CD4-positive, CD25-positive, alpha-beta regulatory T cell (primary cell): ENCODE data around the gene PHC3. TPM values are rescaled to one million over a fixed set of nuclear protein-coding genes. Genes with fewer than 3 reads are reported as not detected.

ENCODE experiments used
- ATAC-seq, 2 donors: fragments of 150-1000 bp; cut with Tn5 transposase; one replicate each; pipeline ENCODE4 v1.10.0; 2021; ENCODE audit warnings: low read depth in 2 of 2, moderate number of reproducible peaks in 2 of 2, moderate library complexity in 1 of 2
- DNase-seq, 3 donors: peaks; one replicate each; pipeline versions ENCODE4 v3.0.0 to v3.0.0-alpha.2; 2012 to 2022; ENCODE audit warnings: mixed read lengths in 1 of 3
- H3K27ac ChIP-seq: one replicate; pipeline ENCODE4 v1.7.0; 2013; ENCODE audit warnings: mild to moderate bottlenecking, low read length; ENCODE audit not compliant: insufficient read depth, poor library complexity, severe bottlenecking
- H3K27me3 ChIP-seq: one replicate; pipeline ENCODE4 v1.7.0; 2013; ENCODE audit warnings: low read length; ENCODE audit not compliant: control insufficient read depth, insufficient read depth
- H3K36me3 ChIP-seq: one replicate; pipeline ENCODE4 v1.7.0; 2013; ENCODE audit warnings: mild to moderate bottlenecking, low read length, moderate library complexity; ENCODE audit not compliant: control insufficient read depth, insufficient read depth
- H3K4me1 ChIP-seq: 2 replicates; pipeline ENCODE4 v1.7.0; 2013; ENCODE audit warnings: mild to moderate bottlenecking, low read length; ENCODE audit not compliant: insufficient read depth, control insufficient read depth, poor library complexity, severe bottlenecking
- H3K4me3 ChIP-seq: one replicate; pipeline ENCODE4 v1.7.0; 2013; ENCODE audit warnings: low read depth, mild to moderate bottlenecking, low read length, moderate library complexity
- H3K9me3 ChIP-seq, 2 experiments: 1 replicate in 1 of 2; 2 replicates in 1 of 2; pipeline ENCODE4 v1.7.0; 2013; ENCODE audit warnings: low read length in 2 of 2, mild to moderate bottlenecking in 1 of 2, moderate library complexity in 1 of 2; ENCODE audit not compliant: control insufficient read depth in 2 of 2
- H3K27ac Mint-ChIP-seq, 3 donors: one replicate each; pipeline ENCODE4 v1.8.0; 2020 to 2022; ENCODE audit warnings: mild to moderate bottlenecking in 3 of 3, mixed read lengths in 3 of 3, moderate library complexity in 2 of 3
- H3K27me3 Mint-ChIP-seq: one replicate; pipeline ENCODE4 v1.8.0; 2022; ENCODE audit warnings: mild to moderate bottlenecking, mixed read lengths
- H3K36me3 Mint-ChIP-seq: one replicate; pipeline ENCODE4 v1.8.0; 2020; ENCODE audit warnings: mixed read lengths
- H3K4me1 Mint-ChIP-seq, 4 donors: one replicate each; pipeline ENCODE4 v1.8.0; 2020 to 2022; ENCODE audit warnings: mixed read lengths in 4 of 4, mild to moderate bottlenecking in 1 of 4
- H3K4me3 Mint-ChIP-seq, 4 donors: one replicate each; pipeline ENCODE4 v1.8.0; 2020 to 2022; ENCODE audit warnings: mild to moderate bottlenecking in 4 of 4, mixed read lengths in 4 of 4, moderate library complexity in 3 of 4
- H3K9me3 Mint-ChIP-seq, 7 donors: one replicate each; pipeline ENCODE4 v1.8.0; 2020 to 2022; ENCODE audit warnings: mixed read lengths in 7 of 7, mild to moderate bottlenecking in 3 of 7, moderate library complexity in 2 of 7
- polyA plus RNA-seq, 4 donors: library from polyadenylated mRNA; unstranded; fragments of 300-500 nt; fragmentation: Illumina TruSeq; gene quantifications; one replicate each; pipeline ENCODE4 v1.2.3, GENCODE V29; 2021
- total RNA-seq: library from RNA; stranded (reverse); gene quantifications from one replicate; pipeline ENCODE4 v1.2.3, GENCODE V29; 2022

The PHC3 gene
- total and polyA plus RNA-seq, 5 donors from 2014 or later, result 38.5 to 177 (median 42.7) TPM

DNA sequence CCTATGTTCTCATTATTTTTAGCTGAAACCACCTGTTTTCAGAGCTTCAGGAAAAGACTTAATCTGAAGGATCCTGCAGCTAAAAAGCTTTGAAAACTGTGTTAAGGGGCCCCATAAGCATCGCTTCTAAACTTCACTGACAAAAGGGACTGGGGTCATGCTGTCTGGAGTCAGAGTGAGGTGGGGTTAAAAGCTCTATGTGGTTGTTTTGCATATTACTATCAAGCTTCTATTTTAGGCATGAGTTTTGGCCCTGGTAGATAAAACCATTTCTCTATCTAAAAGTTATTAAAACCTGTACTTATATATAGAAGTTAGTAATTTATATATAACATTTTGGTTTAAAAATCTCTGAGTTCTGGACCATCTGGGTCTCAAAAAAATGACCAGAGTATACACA, 98.2 kb downstream of the PHC3 start:
- Histone ChIP-seq H3K4me3 (no peak overlapping the region), H3K36me3 (peaks cover 43% of the 10 kb centered on the region), H3K27ac (no peak overlapping the region), H3K27me3 (no peaks in the 10 kb centered on the region), H3K9me3 (no peaks in the 10 kb centered on the region), H3K4me1 (no peaks in the 10 kb centered on the region)
- Mint-ChIP-seq H3K36me3 (peaks cover 24% of the 10 kb centered on the region), H3K9me3 (peaks cover 0 to 2% (median 0%) of the 10 kb centered on the region in 7 donors), H3K4me3 (no peak overlapping the region), H3K27ac (peak overlapping the region in 1 of 3 donors; percentile 34), H3K27me3 (no peaks in the 10 kb centered on the region), H3K4me1 (peaks cover 0 to 10% (median 1%) of the 10 kb centered on the region in 4 donors)
- DNase-seq (no peak), ATAC-seq (no peak)

DNA sequence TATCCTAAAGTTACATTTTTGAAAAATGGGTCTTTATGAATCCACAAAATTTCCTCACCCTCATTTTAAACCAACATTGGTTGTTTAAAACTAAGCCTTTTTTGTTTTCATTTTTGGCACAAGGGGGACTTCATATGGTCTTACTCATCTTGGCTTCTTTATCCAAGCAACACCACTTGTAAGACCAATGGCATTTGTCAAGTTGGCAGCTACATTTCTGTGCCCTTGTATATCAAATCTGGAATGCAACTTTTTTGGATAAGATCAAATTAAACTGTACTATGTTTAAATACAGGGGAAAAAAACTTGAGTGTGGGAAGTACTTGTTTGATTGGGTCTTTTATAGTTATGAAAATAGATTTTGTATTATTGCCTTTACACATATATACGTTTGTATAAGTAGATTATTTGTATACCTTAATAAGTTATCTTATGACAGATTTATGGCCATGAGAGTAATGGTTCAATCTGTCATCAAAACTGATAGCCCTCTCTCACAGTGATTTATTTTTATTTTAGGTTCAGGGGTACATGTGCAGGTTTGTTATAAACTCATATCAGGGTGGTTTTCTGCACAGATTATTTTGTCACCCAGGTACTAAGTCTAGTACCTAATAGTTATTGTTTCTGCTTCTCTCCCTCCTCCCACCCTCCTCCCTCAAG, 100.3 kb downstream of the PHC3 start:
- Mint-ChIP-seq H3K27me3 (no peaks in the 10 kb centered on the region), H3K9me3 (peaks cover 0 to 2% (median 0%) of the 10 kb centered on the region in 7 donors), H3K27ac (no peak overlapping the region), H3K36me3 (peaks cover 21% of the 10 kb centered on the region), H3K4me1 (peaks cover 0 to 10% (median 1%) of the 10 kb centered on the region in 4 donors), H3K4me3 (no peak overlapping the region)
- no peaks in the 10 kb centered on the region for H3K27me3 ChIP-seq
- no peaks in the 10 kb centered on the region for H3K4me1 ChIP-seq
- no peak for ATAC-seq
- no peaks in the 10 kb centered on the region for H3K9me3 ChIP-seq
- H3K27ac ChIP-seq, result no peak overlapping the region
- H3K4me3 ChIP-seq, result no peak overlapping the region
- H3K36me3 ChIP-seq, result peaks cover 23% of the 10 kb centered on the region
- no peak for DNase-seq

DNA sequence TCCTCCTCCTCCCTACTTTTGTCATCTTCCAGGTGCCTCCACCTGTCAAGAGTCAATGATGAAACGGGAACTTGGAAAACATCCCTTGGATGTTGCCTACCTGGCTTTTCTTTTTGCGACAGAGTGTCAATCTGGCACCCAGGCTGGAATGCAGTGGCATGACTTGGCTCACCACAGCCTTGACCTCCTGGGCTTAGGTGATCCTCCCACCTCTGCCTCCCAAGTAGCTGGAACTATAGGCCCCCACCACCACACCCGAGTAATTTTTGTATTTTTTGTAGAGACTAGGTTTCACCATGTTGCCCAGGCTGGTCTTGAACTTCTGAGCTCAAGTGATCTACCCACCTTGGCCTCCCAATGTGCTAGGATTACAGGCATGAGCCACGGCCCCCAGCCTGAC, 100.9 kb downstream of the PHC3 start:
- Histone ChIP-seq H3K4me3 (no peak overlapping the region), H3K4me1 (no peaks in the 10 kb centered on the region), H3K27me3 (no peaks in the 10 kb centered on the region), H3K27ac (no peak overlapping the region), H3K9me3 (no peaks in the 10 kb centered on the region), H3K36me3 (peaks cover 17% of the 10 kb centered on the region)
- ATAC-seq (no peak), DNase-seq (no peak)
- H3K36me3 Mint-ChIP-seq, result peaks cover 24% of the 10 kb centered on the region
- no peak overlapping the region for H3K27ac Mint-ChIP-seq
- no peaks in the 10 kb centered on the region for H3K27me3 Mint-ChIP-seq
- peaks cover 0 to 10% (median 1%) of the 10 kb centered on the region in 4 donors for H3K4me1 Mint-ChIP-seq
- H3K9me3 Mint-ChIP-seq, result peaks cover 0 to 2% (median 0%) of the 10 kb centered on the region in 7 donors
- no peak overlapping the region for H3K4me3 Mint-ChIP-seq

DNA sequence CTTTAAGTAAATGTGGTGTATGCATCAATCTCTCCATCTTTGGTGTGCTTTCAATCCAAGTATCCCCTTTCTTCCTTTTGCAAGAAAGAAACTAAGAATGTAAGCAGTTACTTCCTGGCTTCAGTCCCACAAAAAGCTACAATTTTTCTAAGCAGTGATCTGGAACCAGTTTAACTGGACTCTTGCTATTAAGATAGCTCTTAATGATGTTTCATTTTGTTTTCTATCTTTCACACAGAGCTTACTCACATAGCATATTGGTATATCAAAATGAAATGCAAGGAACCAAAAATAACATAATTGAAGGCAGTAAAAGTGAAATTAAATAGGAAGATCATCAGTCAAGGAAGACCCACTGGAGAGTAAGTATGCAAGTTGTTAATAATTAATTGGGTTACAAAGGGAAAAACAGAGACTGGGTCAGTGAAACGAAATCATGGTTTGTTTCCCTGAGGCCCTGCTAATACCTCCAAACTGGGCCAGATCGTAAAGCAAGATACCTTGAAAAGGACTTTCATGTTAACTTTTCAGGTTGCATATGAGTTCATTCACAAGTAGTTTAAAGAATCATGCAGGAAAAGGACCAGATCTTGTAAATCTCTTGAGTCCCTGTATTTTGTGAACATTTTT, 101.9 kb downstream of the PHC3 start:
- peaks cover 9% of the 10 kb centered on the region for H3K36me3 ChIP-seq
- peaks cover 0 to 10% (median 1%) of the 10 kb centered on the region in 4 donors for H3K4me1 Mint-ChIP-seq
- H3K27me3 Mint-ChIP-seq, result no peaks in the 10 kb centered on the region
- H3K4me3 ChIP-seq, result no peak overlapping the region
- H3K36me3 Mint-ChIP-seq, result peaks cover 25% of the 10 kb centered on the region
- H3K9me3 Mint-ChIP-seq, result peaks cover 0 to 2% (median 0%) of the 10 kb centered on the region in 7 donors
- no peaks in the 10 kb centered on the region for H3K4me1 ChIP-seq
- H3K9me3 ChIP-seq, result no peaks in the 10 kb centered on the region
- no peak overlapping the region for H3K4me3 Mint-ChIP-seq
- no peaks in the 10 kb centered on the region for H3K27me3 ChIP-seq
- H3K27ac Mint-ChIP-seq, result peak overlapping the region in 2 of 3 donors; percentile 3 to 8
- DNase-seq, result no peak
- H3K27ac ChIP-seq, result no peak overlapping the region
- no peak for ATAC-seq

DNA sequence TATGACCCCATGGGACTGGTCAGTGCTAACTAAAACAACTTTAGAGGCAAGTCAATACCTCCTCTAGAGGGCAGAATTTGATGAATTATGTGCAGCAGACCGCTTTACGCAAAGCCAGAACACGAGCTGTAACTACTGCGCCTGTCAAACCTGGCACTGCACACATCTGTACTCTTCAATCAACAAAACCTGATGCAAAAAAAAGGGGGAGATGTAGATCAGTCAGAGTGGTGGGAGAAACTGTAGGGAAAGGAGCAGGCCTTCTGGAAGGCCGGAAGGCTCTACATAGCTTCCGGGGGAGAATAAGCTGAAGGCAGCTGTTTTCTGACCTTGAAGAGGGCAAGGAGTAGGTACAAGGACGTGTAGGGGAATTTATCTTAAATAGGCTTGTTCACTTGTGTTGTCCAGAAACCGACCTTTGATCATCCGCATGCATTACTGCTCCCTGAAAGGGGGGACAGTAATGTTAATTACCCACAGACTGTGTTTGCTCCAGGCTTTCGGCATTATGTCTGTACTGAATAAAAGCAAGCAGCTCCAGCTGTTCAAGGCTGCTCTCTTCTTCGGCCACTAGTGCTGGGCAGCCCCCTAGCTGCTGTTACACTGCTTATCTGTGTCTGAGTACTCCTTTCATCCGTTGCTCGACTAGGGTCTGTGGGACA, 102.8 kb downstream of the PHC3 start:
- Mint-ChIP-seq H3K27ac (peak overlapping the region in 1 of 3 donors; percentile 73), H3K36me3 (peaks cover 25% of the 10 kb centered on the region), H3K9me3 (peaks cover 0 to 2% (median 0%) of the 10 kb centered on the region in 7 donors), H3K4me1 (peaks cover 0 to 10% (median 1%) of the 10 kb centered on the region in 4 donors), H3K4me3 (no peak overlapping the region), H3K27me3 (no peaks in the 10 kb centered on the region)
- ATAC-seq (no peak), DNase-seq (peak in 1 of 3 donors; percentile 8)
- Histone ChIP-seq H3K4me3 (no peak overlapping the region), H3K27me3 (no peaks in the 10 kb centered on the region), H3K36me3 (no peaks in the 10 kb centered on the region), H3K9me3 (no peaks in the 10 kb centered on the region), H3K27ac (no peak overlapping the region), H3K4me1 (no peaks in the 10 kb centered on the region)

DNA sequence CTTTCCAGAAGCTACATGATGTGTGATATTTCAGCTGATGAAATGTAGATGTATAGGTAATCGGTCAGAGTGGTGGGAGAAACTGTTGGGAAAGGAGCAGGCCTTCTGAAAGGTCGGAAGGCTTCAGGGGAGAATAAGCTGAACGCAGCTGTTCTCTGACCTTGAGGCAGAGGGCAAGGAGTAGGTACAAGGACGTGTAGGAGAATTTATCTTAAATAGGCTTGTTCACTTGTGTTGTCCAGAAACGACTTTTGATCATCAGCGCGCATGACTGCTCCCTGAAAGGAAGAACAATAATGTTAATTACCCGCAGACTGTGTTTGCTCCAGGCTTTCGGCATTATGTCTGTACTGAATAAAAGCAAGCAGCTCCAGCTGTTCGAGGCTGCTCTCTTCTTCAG, 104.2 kb downstream of the PHC3 start:
- no peak overlapping the region for H3K4me3 ChIP-seq
- DNase-seq (no peak), ATAC-seq (no peak)
- H3K4me3 Mint-ChIP-seq, result no peak overlapping the region
- peaks cover 4% of the 10 kb centered on the region for H3K27me3 Mint-ChIP-seq
- no peak overlapping the region for H3K27ac Mint-ChIP-seq
- peaks cover 0 to 4% (median 2%) of the 10 kb centered on the region in 7 donors for H3K9me3 Mint-ChIP-seq
- peaks cover 0 to 5% (median 1%) of the 10 kb centered on the region in 4 donors for H3K4me1 Mint-ChIP-seq
- no peaks in the 10 kb centered on the region for H3K36me3 ChIP-seq
- peaks cover 19% of the 10 kb centered on the region for H3K36me3 Mint-ChIP-seq
- H3K9me3 ChIP-seq, result no peaks in the 10 kb centered on the region
- no peaks in the 10 kb centered on the region for H3K4me1 ChIP-seq
- no peak overlapping the region for H3K27ac ChIP-seq
- no peaks in the 10 kb centered on the region for H3K27me3 ChIP-seq

DNA sequence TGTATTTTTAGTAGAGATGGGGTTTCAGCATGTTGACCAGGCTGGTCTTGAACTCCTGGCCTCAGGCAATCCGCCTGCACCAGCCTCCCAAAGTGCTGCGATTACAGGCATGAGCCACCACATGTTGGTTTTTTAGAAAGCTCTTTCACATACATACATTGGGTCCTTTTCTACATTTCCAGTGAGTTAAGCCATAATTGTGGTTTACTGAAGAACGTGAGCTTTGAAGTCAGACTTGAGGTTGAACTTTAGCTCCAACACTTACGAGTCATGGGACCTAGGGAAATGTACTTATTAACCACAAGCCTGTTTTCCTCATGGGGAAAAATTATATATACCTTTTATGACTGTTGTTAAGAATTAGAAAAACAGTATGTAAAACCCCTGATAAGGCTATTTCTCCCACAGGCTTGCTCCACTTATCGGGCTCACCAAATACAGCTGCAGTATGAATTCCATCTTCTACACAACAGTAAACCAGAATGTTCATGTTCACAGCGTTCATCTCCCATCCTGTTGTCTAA, 104.8 kb downstream of the PHC3 start:
- Mint-ChIP-seq H3K27me3 (peaks cover 7% of the 10 kb centered on the region), H3K4me3 (no peak overlapping the region), H3K9me3 (peaks cover 0 to 5% (median 2%) of the 10 kb centered on the region in 7 donors), H3K36me3 (peaks cover 18% of the 10 kb centered on the region), H3K27ac (no peak overlapping the region), H3K4me1 (peaks cover 0 to 5% (median 1%) of the 10 kb centered on the region in 4 donors)
- ATAC-seq (no peak), DNase-seq (no peak)
- H3K27ac ChIP-seq, result no peak overlapping the region
- no peaks in the 10 kb centered on the region for H3K27me3 ChIP-seq
- no peaks in the 10 kb centered on the region for H3K4me1 ChIP-seq
- no peaks in the 10 kb centered on the region for H3K9me3 ChIP-seq
- no peak overlapping the region for H3K4me3 ChIP-seq
- H3K36me3 ChIP-seq, result no peaks in the 10 kb centered on the region
